BE2C (cell line): ENCODE results near the gene FBXL7.

ENCODE experiments used
- DNase-seq: peaks from one replicate; pipeline ENCODE4 v3.0.0-alpha.2; 2020
- H3K27me3 ChIP-seq: fragments of 250-450 bp; sonication (Bioruptor Pico); 2 replicates; pipeline ENCODE4 v1.5.1; 2020; ENCODE audit warnings: mild to moderate bottlenecking
- H3K36me3 ChIP-seq: fragments of 250-450 bp; sonication (Bioruptor Pico); 2 replicates; pipeline ENCODE4 v1.5.1; 2020; ENCODE audit warnings: mild to moderate bottlenecking
- H3K4me1 ChIP-seq: fragments of 250-450 bp; sonication (Bioruptor Pico); 2 replicates; pipeline ENCODE4 v1.5.1; 2020
- H3K4me3 ChIP-seq: 2 replicates; pipeline ENCODE4 v1.5.1; 2011; ENCODE audit warnings: low read depth, low read length
- H3K9me3 ChIP-seq: fragments of 250-450 bp; sonication (Bioruptor Pico); 2 replicates; pipeline ENCODE4 v1.5.1; 2020
- CTCF ChIP-seq: IDR thresholded peaks from 2 replicates; pipeline ENCODE4 v1.5.1; 2012; ENCODE audit warnings: mild to moderate bottlenecking, low read depth, low read length

FBXL7 gene

DNA sequence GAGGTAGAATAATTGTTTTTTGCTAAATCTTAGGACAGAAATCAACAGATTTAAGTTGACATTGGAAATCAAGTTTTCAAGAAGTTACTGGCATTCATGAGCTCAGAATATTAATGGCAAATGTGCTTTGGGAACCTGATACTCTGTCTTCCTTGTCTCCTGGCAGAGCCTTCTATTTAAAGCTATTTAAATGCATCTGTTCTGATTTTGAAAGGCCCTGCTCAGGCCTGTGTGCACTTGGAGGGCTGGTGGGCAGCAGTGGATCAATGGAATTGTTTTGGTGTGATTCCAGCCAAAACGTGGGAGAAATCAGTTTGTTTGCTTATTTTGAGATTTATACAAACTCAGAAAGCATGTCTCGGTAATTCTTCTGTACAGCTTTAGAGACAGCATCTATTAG, 38.5 kb downstream of the FBXL7 start:
- no peaks in the 10 kb centered on the region for H3K9me3 ChIP-seq
- no peaks in the 10 kb centered on the region for H3K27me3 ChIP-seq
- H3K4me3 ChIP-seq: no peak overlapping the region
- no peaks in the 10 kb centered on the region for H3K36me3 ChIP-seq
- DNase-seq: no peak
- no peaks in the 10 kb centered on the region for H3K4me1 ChIP-seq
- no peak for TF ChIP-seq CTCF

DNA sequence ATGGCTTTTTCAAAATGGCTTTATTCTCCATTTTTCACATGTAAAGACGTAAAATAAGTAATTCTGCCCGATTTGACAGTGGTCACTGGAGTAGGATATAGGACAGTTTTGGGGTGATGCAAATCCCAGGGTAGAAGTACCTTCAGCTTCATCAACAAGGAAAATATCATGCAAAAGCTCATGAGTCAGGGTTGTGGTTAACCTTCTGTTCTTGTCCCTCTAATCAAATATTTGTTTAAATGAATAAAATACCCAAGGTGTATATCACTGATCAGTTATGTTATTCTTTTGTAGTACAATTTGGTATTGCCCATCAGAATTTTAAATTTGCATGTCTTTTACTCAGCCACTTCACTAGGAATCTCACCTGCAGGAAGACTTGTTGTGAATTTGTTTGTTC, 40.0 kb downstream of the FBXL7 start:
- DNase-seq: no peak
- Histone ChIP-seq H3K4me1 (no peaks in the 10 kb centered on the region), H3K36me3 (no peaks in the 10 kb centered on the region), H3K27me3 (no peaks in the 10 kb centered on the region), H3K9me3 (no peaks in the 10 kb centered on the region), H3K4me3 (no peak overlapping the region)
- no peak for TF ChIP-seq CTCF

GRCh38 chr5:15544039-15544438, 44.1 kb downstream of the FBXL7 start:
- Histone ChIP-seq H3K4me3 (no peak overlapping the region), H3K4me1 (no peaks in the 10 kb centered on the region), H3K9me3 (no peaks in the 10 kb centered on the region), H3K27me3 (no peaks in the 10 kb centered on the region), H3K36me3 (no peaks in the 10 kb centered on the region)
- TF ChIP-seq CTCF: no peak
- DNase-seq: no peak

DNA sequence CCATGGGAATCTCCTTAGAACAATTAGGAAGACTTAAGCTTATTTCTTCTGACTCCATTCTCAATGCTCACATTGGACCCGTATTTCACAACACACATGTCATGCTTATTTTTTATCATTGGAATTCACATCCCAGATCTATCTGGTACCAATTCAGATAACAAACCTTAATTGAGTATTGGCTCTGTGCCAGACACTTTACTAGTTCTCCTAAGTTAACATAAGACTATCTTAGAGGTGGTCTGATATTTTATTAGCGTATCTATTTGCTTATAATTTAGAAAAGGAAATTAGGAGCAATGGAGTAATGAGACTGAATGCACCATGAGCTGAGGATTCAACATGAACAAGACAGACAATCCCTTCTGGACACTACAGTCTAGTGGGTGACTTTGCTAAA, 45.1 kb downstream of the FBXL7 start:
- no peak for DNase-seq
- no peak overlapping the region for H3K4me3 ChIP-seq
- no peaks in the 10 kb centered on the region for H3K36me3 ChIP-seq
- H3K27me3 ChIP-seq: no peaks in the 10 kb centered on the region
- H3K4me1 ChIP-seq: no peaks in the 10 kb centered on the region
- TF ChIP-seq CTCF: no peak
- H3K9me3 ChIP-seq: no peaks in the 10 kb centered on the region

GRCh38 chr5:15547261-15547839, 47.4 kb downstream of the FBXL7 start:
- no peaks in the 10 kb centered on the region for H3K4me1 ChIP-seq
- H3K36me3 ChIP-seq: no peaks in the 10 kb centered on the region
- DNase-seq: no peak
- no peaks in the 10 kb centered on the region for H3K27me3 ChIP-seq
- H3K4me3 ChIP-seq: no peak overlapping the region
- H3K9me3 ChIP-seq: no peaks in the 10 kb centered on the region
- no peak for TF ChIP-seq CTCF

DNA sequence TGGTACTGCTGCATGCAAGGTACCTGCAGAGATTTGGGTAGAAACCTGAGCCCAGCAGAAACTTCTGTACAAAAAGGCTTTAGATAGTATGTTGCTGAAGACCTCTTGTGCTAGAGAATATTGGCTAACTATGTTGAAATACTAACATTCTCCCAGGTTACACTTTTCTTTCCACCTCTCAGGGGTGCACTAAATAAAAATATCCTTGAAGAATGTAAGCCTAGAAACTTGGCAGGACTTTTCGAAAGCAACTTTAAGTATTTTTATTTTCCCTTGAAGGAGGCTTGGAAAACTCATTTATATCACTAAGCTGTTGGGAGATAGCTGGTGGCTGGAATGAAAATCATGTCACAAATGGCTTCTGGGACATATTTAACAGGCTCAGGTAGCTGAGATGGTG, 50.0 kb downstream of the FBXL7 start:
- H3K4me1 ChIP-seq: no peaks in the 10 kb centered on the region
- no peaks in the 10 kb centered on the region for H3K9me3 ChIP-seq
- no peak overlapping the region for H3K4me3 ChIP-seq
- no peak for DNase-seq
- no peaks in the 10 kb centered on the region for H3K36me3 ChIP-seq
- no peaks in the 10 kb centered on the region for H3K27me3 ChIP-seq
- TF ChIP-seq CTCF: no peak
